ENCODE results near the gene SV2B. TPM values are rescaled to one million over a fixed set of nuclear protein-coding genes. Genes with fewer than 3 reads are reported as not detected.

SV2B gene
- total and polyA plus RNA-seq, 2 experiments from 2014 or later, result 0.06 to 0.76 TPM

GRCh38 chr15:91294795-91295194 is 194.7 kb downstream of the SV2B start:
- ATAC-seq (no peak), DNase-seq (ENCODE audit: low spot score) (no peak)
- Histone ChIP-seq H3F3A (replicated peaks; ENCODE audit: low read depth) (no peaks in the 10 kb centered on the region), H3K79me2 (replicated peaks; ENCODE audit: insufficient read depth) (no peaks in the 10 kb centered on the region), H3K4me1 (ENCODE audit: insufficient read depth) (no peaks in the 10 kb centered on the region), H3K27ac (ENCODE audit: low read depth) (no peak overlapping the region), H3K4me3 (no peak overlapping the region), H3K9me2 (ENCODE audit: insufficient read depth) (no peaks in the 10 kb centered on the region), H3K36me3 (ENCODE audit: insufficient read depth) (no peaks in the 10 kb centered on the region), H4K20me1 (replicated peaks; ENCODE audit: insufficient read depth) (no peaks in the 10 kb centered on the region), H3K27me3 (ENCODE audit: insufficient read depth) (no peaks in the 10 kb centered on the region), H2AFZ (no peak overlapping the region), H3K4me2 (no peak overlapping the region)
- Mint-ChIP-seq H3K4me1 (no peaks in the 10 kb centered on the region; the same call in 2 of the 3 replicates), H3K27me3 (ENCODE audit: insufficient read depth, low read depth, poor library complexity) (no peaks in the 10 kb centered on the region), H3K27ac (no peak overlapping the region), H3K36me3 (ENCODE audit: low read depth) (peaks cover 10% of the 10 kb centered on the region; the same call in 2 of the 3 replicates), H3K4me3 (no peak overlapping the region), H3K9me3 (peaks cover 15% of the 10 kb centered on the region)
- TF ChIP-seq, protein P1, sequence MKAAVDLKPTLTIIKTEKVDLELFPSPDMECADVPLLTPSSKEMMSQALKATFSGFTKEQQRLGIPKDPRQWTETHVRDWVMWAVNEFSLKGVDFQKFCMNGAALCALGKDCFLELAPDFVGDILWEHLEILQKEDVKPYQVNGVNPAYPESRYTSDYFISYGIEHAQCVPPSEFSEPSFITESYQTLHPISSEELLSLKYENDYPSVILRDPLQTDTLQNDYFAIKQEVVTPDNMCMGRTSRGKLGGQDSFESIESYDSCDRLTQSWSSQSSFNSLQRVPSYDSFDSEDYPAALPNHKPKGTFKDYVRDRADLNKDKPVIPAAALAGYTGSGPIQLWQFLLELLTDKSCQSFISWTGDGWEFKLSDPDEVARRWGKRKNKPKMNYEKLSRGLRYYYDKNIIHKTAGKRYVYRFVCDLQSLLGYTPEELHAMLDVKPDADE (IDR thresholded peaks at IDR 0.05), result no peak
- TF ChIP-seq CREB1 (CRISPR knock-in tag; IDR thresholded peaks at IDR 0.05; ENCODE audit: low read depth) (no peak), JUNB (IDR thresholded peaks at IDR 0.05; ENCODE audit: unreplicated experiment) (no peak), ZNF462 (CRISPR knock-in tag; IDR thresholded peaks at IDR 0.05) (no peak)

- no peak overlapping the region for H3K27ac ChIP-seq (ENCODE audit: low read depth)
- H3K4me1 Mint-ChIP-seq, result no peaks in the 10 kb centered on the region
- no peak overlapping the region for H2AFZ ChIP-seq
- H3K4me3 Mint-ChIP-seq, result no peak overlapping the region
- no peak overlapping the region for H3K4me3 ChIP-seq
- no peaks in the 10 kb centered on the region for H3K79me2 ChIP-seq (replicated peaks; ENCODE audit: insufficient read depth)
- 0 out of 2 replicates have a peak, but pooled peaks cover under 1% of the 10 kb centered on the region for H3K27me3 ChIP-seq (ENCODE audit: insufficient read depth)
- H3K4me2 ChIP-seq, result no peak overlapping the region
- H3F3A ChIP-seq (replicated peaks; ENCODE audit: low read depth), result no peaks in the 10 kb centered on the region
- no peaks in the 10 kb centered on the region for H3K4me1 ChIP-seq (ENCODE audit: insufficient read depth)
- peaks cover 15% of the 10 kb centered on the region for H3K9me3 Mint-ChIP-seq
- H4K20me1 ChIP-seq (replicated peaks; ENCODE audit: insufficient read depth), result no peaks in the 10 kb centered on the region
- H3K27ac Mint-ChIP-seq, result no peak overlapping the region
- ATAC-seq, result no peak
- no peaks in the 10 kb centered on the region for H3K9me2 ChIP-seq (ENCODE audit: insufficient read depth)
- no peak for DNase-seq (ENCODE audit: low spot score)
- H3K36me3 ChIP-seq (ENCODE audit: insufficient read depth), result no peaks in the 10 kb centered on the region
- no peaks in the 10 kb centered on the region for H3K27me3 Mint-ChIP-seq (ENCODE audit: insufficient read depth, low read depth, poor library complexity)
- H3K36me3 Mint-ChIP-seq (ENCODE audit: low read depth), result peaks cover 10% of the 10 kb centered on the region; the same call in 2 of the 3 replicates
- TF ChIP-seq POLR2AphosphoS5 (IDR thresholded peaks at IDR 0.05; ENCODE audit: low read depth) (no peak), EZH2phosphoT487 (IDR thresholded peaks at IDR 0.05; ENCODE audit: unreplicated experiment) (no peak), CREB1 (CRISPR knock-in tag; IDR thresholded peaks at IDR 0.05; ENCODE audit: low read depth) (no peak), EZH2 (IDR thresholded peaks at IDR 0.05; ENCODE audit: low read depth, unreplicated experiment) (no peak), JUNB (IDR thresholded peaks at IDR 0.05; ENCODE audit: unreplicated experiment) (no peak), ZNF331 (CRISPR knock-in tag; IDR thresholded peaks at IDR 0.05; ENCODE audit: low read depth) (no peak)
- TF ChIP-seq, protein P2, sequence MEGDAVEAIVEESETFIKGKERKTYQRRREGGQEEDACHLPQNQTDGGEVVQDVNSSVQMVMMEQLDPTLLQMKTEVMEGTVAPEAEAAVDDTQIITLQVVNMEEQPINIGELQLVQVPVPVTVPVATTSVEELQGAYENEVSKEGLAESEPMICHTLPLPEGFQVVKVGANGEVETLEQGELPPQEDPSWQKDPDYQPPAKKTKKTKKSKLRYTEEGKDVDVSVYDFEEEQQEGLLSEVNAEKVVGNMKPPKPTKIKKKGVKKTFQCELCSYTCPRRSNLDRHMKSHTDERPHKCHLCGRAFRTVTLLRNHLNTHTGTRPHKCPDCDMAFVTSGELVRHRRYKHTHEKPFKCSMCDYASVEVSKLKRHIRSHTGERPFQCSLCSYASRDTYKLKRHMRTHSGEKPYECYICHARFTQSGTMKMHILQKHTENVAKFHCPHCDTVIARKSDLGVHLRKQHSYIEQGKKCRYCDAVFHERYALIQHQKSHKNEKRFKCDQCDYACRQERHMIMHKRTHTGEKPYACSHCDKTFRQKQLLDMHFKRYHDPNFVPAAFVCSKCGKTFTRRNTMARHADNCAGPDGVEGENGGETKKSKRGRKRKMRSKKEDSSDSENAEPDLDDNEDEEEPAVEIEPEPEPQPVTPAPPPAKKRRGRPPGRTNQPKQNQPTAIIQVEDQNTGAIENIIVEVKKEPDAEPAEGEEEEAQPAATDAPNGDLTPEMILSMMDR (conservative IDR thresholded peaks at IDR 0.05; ENCODE audit: low read depth in 2 of 2), result no peak
These were observed 198.0 kb downstream of the SV2B start for GRCh38 chr15:91298101-91298500.
